ENCODE measurements around the gene MMP24. TPM values are rescaled to one million over a fixed set of nuclear protein-coding genes. Genes with fewer than 3 reads are reported as not detected.

MMP24 gene
- polyA plus RNA-seq, 1 of the 3 experiments (the other 2 are of a cell fraction) = 18.1 TPM

DNA sequence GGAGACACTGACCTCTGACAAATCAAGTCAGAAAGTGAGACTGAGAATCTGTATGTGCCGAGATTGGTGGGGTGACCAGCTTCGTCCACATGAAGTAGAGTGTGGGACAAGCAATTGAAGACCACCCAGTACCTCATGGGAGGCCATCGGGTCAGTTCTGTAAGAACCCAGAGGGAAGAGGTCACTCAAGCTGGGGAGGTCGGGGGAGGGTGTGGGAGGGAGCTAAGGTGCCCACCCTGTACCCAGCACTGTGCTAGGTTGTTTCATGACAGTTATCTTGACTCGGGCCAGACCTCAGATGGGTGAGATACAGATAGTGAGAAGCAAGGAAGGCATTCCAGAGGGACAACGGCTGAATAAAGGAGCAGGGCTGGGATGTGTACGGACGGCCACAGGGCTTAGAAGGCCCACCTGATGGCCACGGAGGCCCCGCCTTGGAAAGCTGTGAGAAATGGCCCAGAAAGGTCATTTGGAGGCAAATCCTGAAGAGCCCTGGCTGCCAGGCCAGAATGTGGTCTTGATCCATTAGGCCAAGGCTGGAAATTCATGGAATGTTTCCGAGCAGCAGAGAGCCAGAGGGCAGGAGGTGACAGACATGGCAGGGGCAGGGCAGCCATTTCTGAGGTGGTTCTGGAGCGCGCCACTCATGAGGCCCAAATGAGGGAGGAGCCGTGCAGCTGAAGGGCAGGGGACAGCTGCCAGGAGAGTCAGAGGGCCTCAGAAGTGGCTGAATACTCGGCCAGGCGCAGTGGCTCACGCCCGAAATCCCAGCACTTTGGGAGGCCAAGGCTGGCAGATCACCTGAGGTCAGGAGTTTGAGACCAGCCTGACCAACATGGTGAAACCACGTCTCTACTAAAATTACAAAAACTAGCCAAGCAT lies 43.8 kb downstream of the MMP24 start:
- ChIA-PET CTCF (interaction anchor here (0.6 to 5.7 kb wide), 23 partner anchors 9 to 446 kb away, joined by 3 to 28 read pairs (median 4); partner anchors contain the start of genes EDEM2, GGT7, MMP24 and MMP24OS), POLR2A (no interaction called here)
- Histone ChIP-seq H3K9me3 (no peaks in the 10 kb centered on the region), H3K27me3 (ENCODE audit: insufficient read depth) (no peaks in the 10 kb centered on the region), H3K9me2 (no peaks in the 10 kb centered on the region), H3K79me2 (ENCODE audit: insufficient read depth) (no peaks in the 10 kb centered on the region), H3F3A (replicated peaks; ENCODE audit: insufficient read depth) (peaks cover 6% of the 10 kb centered on the region), H3K4me3 (ENCODE audit: low read depth in 2 of 2, low read length in 1 of 2) (no peak overlapping the region), H3K4me1 (ENCODE audit: control insufficient read depth in 1 of 2, insufficient read depth in 2 of 2, low read depth in 1 of 2, low read length in 1 of 2) (peaks cover 0 to 22% of the 10 kb centered on the region in 2 experiments; a peak in 1 of 4 replicates), H4K20me1 (ENCODE audit: insufficient read depth) (no peaks in the 10 kb centered on the region), H3K4me2 (no peak overlapping the region), H3K9ac (no peak overlapping the region), H3K36me3 (replicated peaks in 1 of 2; ENCODE audit: control insufficient read depth in 1 of 2, insufficient read depth in 2 of 2, low read length in 1 of 2) (peaks cover 0 to 21% of the 10 kb centered on the region in 2 experiments), H2AFZ (ENCODE audit: low read depth) (no peak overlapping the region), H3K27ac (ENCODE audit: low read depth in 2 of 2, low read length in 1 of 2) (no peak overlapping the region)
- 91% methylated on average over 16 of the region's 19 CpGs for WGBS (ENCODE audit: low lambda C conversion rate)
- TF ChIP-seq, protein P1, sequence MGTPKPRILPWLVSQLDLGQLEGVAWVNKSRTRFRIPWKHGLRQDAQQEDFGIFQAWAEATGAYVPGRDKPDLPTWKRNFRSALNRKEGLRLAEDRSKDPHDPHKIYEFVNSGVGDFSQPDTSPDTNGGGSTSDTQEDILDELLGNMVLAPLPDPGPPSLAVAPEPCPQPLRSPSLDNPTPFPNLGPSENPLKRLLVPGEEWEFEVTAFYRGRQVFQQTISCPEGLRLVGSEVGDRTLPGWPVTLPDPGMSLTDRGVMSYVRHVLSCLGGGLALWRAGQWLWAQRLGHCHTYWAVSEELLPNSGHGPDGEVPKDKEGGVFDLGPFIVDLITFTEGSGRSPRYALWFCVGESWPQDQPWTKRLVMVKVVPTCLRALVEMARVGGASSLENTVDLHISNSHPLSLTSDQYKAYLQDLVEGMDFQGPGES (IDR thresholded peaks at IDR 0.05; ENCODE audit: low read depth, low read length) = no peak
- TF ChIP-seq RCOR1 (IDR thresholded peaks at IDR 0.05; ENCODE audit: low read length) (no peak), GATA2 (CRISPR knock-in tag; IDR thresholded peaks at IDR 0.05) (no peak), MAX (IDR thresholded peaks at IDR 0.05; ENCODE audit: low read depth) (no peak), TAF1 (IDR thresholded peaks at IDR 0.05; ENCODE audit: borderline replicate concordance, low read depth, low read length) (no peak), EP300 (IDR thresholded peaks at IDR 0.05; ENCODE audit: borderline replicate concordance in 1 of 2, low read depth in 1 of 2, low read length in 1 of 2) (no peak), ZBTB33 (IDR thresholded peaks at IDR 0.05; ENCODE audit: borderline replicate concordance, low read depth) (no peak), MXI1 (IDR thresholded peaks at IDR 0.05; ENCODE audit: low read depth, low read length) (no peak)
- TF ChIP-seq, protein P2, sequence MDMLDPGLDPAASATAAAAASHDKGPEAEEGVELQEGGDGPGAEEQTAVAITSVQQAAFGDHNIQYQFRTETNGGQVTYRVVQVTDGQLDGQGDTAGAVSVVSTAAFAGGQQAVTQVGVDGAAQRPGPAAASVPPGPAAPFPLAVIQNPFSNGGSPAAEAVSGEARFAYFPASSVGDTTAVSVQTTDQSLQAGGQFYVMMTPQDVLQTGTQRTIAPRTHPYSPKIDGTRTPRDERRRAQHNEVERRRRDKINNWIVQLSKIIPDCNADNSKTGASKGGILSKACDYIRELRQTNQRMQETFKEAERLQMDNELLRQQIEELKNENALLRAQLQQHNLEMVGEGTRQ (IDR thresholded peaks at IDR 0.05; ENCODE audit: borderline replicate concordance, low read depth, low read length) = no peak
- DNase-seq = no peak

Measured in SK-N-SH (cell line).